ENCODE results near the gene PDE7B. TPM values are rescaled to one million over a fixed set of nuclear protein-coding genes. Genes with fewer than 3 reads are reported as not detected.
A peak's percentile ranks its signal among the peaks of the same experiment; 100 is the strongest.

Gene PDE7B
- total RNA-seq, 1 donor from 2014 or later, result 12.6 TPM

GRCh38 chr6:135992739-135993138, 141.2 kb downstream of the PDE7B start:
- no peak for TF ChIP-seq CTCF (IDR thresholded peaks at IDR 0.05; ENCODE audit: borderline replicate concordance)
- intact Hi-C loops (cut with micrococcal nuclease), result no loop called here
- no peak overlapping the region for H3K4me3 ChIP-seq
- no peak overlapping the region for H3K27ac ChIP-seq (replicated peaks)
- peaks cover 8% of the 10 kb centered on the region for H3K4me1 ChIP-seq
- no peak for DNase-seq
- no peaks in the 10 kb centered on the region for H3K27me3 ChIP-seq (ENCODE audit: low read depth)
- H3K9me3 ChIP-seq (replicated peaks), result no peaks in the 10 kb centered on the region
- no peaks in the 10 kb centered on the region for H3K36me3 ChIP-seq

DNA sequence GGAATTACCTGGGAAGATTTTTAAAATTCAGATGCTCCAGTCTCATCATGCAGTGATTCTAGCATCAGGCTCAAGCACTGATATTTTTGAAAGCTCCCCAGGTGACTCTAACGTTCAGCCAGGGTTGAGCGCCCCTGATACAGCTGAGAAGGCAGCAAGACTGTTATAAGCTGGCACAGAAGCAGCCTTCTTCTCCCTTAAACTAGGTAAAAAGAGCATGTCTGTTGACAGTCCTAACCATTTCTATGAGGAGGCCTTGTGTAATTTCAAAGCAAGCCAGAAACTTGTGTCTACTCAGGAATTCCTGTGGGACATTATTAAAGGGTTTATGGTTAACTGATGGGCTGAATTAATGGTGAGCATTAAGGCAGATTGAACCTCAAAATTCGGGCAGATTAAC, 141.9 kb downstream of the PDE7B start:
- no peak overlapping the region for H3K4me3 ChIP-seq
- no peaks in the 10 kb centered on the region for H3K36me3 ChIP-seq
- H3K27me3 ChIP-seq (ENCODE audit: low read depth), result no peaks in the 10 kb centered on the region
- no peak for DNase-seq
- H3K9me3 ChIP-seq (replicated peaks), result no peaks in the 10 kb centered on the region
- peaks cover 8% of the 10 kb centered on the region for H3K4me1 ChIP-seq
- H3K27ac ChIP-seq (replicated peaks), result no peak overlapping the region
- TF ChIP-seq CTCF (IDR thresholded peaks at IDR 0.05; ENCODE audit: borderline replicate concordance), result no peak
- intact Hi-C loops (cut with micrococcal nuclease), result no loop called here

GRCh38 chr6:135994857-135995544, 143.5 kb downstream of the PDE7B start:
- Histone ChIP-seq H3K27ac (replicated peaks) (peak overlapping the region; percentile 17), H3K4me1 (peaks cover 8% of the 10 kb centered on the region), H3K36me3 (no peaks in the 10 kb centered on the region), H3K27me3 (ENCODE audit: low read depth) (no peaks in the 10 kb centered on the region), H3K9me3 (replicated peaks) (peaks cover 7% of the 10 kb centered on the region), H3K4me3 (no peak overlapping the region)
- no peak for TF ChIP-seq CTCF (IDR thresholded peaks at IDR 0.05; ENCODE audit: borderline replicate concordance)
- DNase-seq, result no peak
- intact Hi-C loops (cut with micrococcal nuclease), result no loop called here

DNA sequence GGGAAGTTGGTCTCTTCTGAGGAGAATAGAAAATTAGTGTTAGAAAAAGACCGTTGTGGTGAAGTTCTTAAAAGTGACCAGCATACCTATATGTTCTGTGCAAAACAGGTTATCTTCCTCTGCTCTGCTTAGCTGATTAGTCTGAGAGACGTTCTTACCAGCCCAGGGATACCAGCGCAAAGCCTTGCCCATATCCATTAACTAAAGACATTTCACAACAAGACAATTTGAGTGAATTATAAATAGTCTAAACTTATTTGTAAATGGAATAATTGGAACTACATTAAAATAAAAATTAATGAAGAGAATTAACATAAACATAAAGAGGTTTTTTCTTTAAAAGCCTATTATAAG, 144.0 kb downstream of the PDE7B start:
- H3K27ac ChIP-seq (replicated peaks), result peak overlapping the region; percentile 17
- no peaks in the 10 kb centered on the region for H3K36me3 ChIP-seq
- H3K4me1 ChIP-seq, result peaks cover 8% of the 10 kb centered on the region
- H3K9me3 ChIP-seq (replicated peaks), result peaks cover 10% of the 10 kb centered on the region
- no peak overlapping the region for H3K4me3 ChIP-seq
- intact Hi-C loops (cut with micrococcal nuclease), result no loop called here
- TF ChIP-seq CTCF (IDR thresholded peaks at IDR 0.05; ENCODE audit: borderline replicate concordance), result no peak
- no peaks in the 10 kb centered on the region for H3K27me3 ChIP-seq (ENCODE audit: low read depth)
- DNase-seq, result no peak

DNA sequence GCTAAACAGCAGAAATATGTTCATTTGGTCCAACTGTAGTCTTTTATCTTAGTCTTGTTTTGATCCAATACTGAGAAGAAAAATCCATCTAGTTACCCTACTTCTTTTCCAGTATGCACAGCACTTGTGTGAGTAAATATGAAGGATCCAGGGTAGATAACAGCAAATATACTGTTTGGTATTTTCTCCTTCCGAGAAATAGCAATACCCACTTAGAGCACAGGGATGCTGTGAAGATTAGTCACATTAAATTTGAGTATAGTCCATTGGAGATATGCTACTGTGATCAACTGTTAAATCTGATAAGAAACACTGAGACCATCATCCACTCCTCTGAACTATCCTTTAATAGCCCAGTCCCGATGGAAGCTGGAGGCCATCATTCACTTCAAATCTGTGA, 145.2 kb downstream of the PDE7B start:
- DNase-seq, result no peak
- intact Hi-C loops (cut with micrococcal nuclease), result no loop called here
- H3K9me3 ChIP-seq (replicated peaks), result peaks cover 10% of the 10 kb centered on the region
- no peak overlapping the region for H3K27ac ChIP-seq (replicated peaks)
- peaks cover 8% of the 10 kb centered on the region for H3K4me1 ChIP-seq
- no peaks in the 10 kb centered on the region for H3K36me3 ChIP-seq
- no peak overlapping the region for H3K4me3 ChIP-seq
- no peaks in the 10 kb centered on the region for H3K27me3 ChIP-seq (ENCODE audit: low read depth)
- no peak for TF ChIP-seq CTCF (IDR thresholded peaks at IDR 0.05; ENCODE audit: borderline replicate concordance)

All from left ventricle myocardium inferior (tissue), 1 donor.